GM19328 (cell line): Measurements from ENCODE around the gene ADGRB3.
"Not testable (repeated sequence)": the region's sequence is repeated elsewhere in the genome, so short reads cannot be mapped to it uniquely, and the experiment has no call there.

ENCODE experiments used
- ATAC-seq: cut with Tn5 transposase; IDR thresholded peaks from one replicate; pipeline ENCODE4 v1.9.1; 2021; ENCODE audit warnings: mild to moderate bottlenecking, moderate library complexity; ENCODE audit not compliant: unreplicated experiment

ADGRB3 gene

GRCh38 chr6:68778356-68779020, 143.4 kb downstream of the ADGRB3 start:
- no peak for ATAC-seq

DNA sequence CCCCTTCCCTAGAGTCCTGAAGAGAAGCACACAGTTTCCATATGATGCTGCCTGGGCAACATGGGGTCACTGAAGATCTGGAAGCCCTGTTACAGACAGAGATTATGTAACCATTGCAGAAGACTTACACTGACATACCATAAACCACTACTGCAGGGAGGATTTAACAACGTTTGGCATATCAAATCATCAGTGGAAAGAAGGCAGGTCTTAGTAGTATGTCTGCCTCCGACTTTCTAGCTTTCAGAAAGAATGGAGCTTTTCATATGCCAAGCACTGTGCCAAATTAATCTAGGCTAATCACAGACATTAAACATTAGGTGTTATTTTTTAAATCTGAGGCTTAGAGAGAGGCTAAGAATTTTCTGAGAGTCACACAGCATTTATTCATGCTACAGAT, 144.3 kb downstream of the ADGRB3 start:
- ATAC-seq: no peak

- ATAC-seq: not testable (repeated sequence)
Observed at GRCh38 chr6:68790128-68790527, 155.0 kb downstream of the ADGRB3 start.

- ATAC-seq: not testable (repeated sequence)
Observed at GRCh38 chr6:68814976-68815375, 179.9 kb downstream of the ADGRB3 start.

GRCh38 chr6:68826501-68826900, 191.4 kb downstream of the ADGRB3 start:
- no peak for ATAC-seq

- ATAC-seq: no peak
Observed at GRCh38 chr6:68834551-68834950, 199.5 kb downstream of the ADGRB3 start.

- ATAC-seq: no peak
Observed at GRCh38 chr6:68838571-68838970, 203.5 kb downstream of the ADGRB3 start.

DNA sequence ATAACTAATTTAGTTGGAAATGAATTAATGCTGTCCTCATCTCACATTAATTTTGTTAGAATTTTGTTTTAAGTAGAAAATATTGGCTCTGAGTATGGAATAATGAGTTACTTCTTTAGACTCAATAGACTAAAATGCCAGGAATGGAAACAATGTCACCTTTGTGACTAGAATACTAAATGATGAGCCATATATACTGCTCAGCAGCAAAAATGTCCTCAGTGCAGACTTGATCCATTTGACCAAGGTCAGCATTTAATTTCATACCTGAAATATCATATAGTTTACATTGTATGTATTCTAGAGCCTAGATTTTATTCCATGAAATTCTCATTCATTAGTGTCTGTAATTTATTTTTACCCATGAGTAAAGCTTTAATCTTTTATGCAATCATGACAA, 217.7 kb downstream of the ADGRB3 start:
- no peak for ATAC-seq

- ATAC-seq: no peak
Observed at GRCh38 chr6:68859233-68859632, 224.2 kb downstream of the ADGRB3 start.

DNA sequence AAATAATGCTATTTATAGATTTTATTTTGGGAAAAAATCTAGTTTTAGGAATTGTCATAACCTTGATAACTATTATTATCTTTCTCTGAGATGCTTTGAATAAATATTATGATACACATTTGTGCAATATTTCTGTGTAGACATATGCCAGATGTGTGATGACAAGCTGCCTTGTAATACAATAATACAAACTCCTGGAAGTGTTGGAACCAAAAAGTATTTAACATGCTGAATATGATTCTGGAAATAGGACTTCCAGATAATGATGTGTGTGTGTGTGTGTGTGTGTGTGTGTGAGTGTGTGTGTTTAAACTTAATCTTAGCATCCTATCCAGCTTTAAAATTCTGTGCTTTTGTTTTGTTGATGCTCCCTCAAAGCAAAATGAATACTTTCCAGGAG, 233.6 kb downstream of the ADGRB3 start:
- no peak for ATAC-seq

GRCh38 chr6:68873236-68873635, 238.2 kb downstream of the ADGRB3 start:
- ATAC-seq: no peak

DNA sequence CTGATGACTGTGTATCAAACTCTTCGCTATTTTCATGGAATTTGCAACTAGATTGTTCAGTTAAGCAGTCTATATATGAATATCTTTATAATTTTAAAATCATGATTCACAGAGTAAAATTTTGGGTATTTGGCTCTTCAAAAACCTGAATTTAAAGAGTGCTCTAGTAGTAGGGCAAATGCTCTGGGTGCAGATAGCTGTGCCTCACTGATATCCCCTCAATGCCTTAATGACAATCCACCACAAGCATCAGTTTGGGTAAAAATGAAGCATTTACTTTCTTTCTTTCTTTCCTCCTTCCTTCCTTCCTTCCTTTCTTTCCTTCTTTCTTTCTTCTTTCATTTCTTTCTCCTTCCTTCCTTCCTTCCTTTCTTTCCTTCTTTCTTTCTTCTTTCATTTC, 239.7 kb downstream of the ADGRB3 start:
- no peak for ATAC-seq

DNA sequence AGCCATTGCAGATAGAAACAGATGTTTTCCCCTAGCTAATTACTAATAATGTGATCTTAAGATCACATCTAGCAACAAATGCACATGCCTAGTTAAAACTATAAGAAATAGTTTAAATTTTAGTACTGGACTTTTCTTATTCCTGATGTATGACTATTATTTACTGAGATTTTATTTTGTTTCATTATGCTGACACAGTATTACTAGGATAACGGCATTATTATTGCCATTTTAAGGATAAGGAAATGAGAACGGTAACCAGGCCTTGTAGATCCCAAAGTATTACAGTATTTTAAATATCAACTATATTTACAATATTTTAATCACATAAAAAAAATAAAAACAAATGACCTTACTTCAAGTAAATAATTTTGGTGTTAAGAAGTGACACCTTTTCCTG, 240.3 kb downstream of the ADGRB3 start:
- ATAC-seq: no peak

DNA sequence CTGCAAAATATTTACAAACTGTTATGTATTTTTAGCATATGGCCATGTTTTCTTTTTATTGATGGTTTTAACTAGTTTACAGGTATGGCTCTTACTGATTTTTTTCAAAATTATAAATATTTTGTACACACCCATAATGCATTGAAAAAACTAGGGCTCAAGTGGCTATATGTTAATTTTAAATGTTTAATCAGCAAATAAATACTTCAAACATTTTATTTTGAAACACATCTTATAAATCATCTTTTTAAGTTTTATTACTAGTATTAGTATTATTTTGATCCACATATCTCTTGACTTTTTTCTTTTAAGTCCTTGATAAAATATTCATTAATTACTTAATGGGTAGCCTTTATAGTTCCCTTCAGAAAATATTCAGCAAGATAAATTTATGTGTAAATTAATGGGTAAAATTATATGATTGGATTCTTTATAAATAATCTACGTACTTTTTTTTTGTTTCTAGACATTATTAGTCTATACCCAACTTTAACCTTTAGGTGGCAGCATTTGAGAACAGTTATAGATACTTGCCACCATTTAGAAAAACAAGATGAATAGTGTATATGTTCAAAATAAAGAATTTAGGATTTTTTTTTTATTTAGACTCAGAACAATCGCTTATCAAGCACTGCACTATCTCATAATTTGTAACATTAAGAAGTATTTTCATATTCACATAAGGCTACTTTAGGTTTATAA, 241.9 kb downstream of the ADGRB3 start:
- no peak for ATAC-seq

DNA sequence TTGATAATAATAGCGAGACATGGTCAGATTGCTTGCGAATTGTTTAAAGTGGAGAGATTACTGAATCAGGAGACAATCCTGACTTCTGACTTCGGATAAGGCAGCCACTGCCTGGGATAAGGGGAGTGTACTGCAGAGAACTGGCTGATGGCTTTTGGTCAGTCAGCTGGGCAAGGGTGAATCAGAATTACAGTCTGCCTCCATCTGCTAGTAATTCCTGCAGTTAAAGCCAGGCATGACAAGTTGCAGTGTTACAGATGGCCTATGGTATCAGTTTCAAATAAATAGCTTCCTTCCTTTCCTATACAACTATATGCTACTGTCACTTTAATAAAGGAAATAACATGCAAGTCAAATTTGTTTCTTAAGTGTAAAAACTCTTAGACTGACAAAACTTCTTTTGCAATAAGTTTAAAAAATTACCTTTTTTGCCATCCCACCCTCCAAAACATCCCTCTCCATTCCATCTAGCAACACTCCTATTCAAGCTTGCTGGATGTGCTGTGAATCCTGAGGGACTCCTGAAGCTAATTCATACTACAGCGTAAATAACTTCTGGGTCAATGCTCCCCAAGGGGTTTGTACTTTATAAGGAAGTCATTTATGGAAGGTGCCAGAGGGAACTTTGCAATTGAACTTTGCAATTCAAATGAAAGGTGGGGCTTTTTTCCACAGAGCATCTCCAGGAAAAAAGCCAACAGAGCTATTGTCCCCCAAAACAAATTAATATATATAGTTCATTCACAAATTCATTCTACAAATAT, 245.2 kb downstream of the ADGRB3 start:
- no peak for ATAC-seq

DNA sequence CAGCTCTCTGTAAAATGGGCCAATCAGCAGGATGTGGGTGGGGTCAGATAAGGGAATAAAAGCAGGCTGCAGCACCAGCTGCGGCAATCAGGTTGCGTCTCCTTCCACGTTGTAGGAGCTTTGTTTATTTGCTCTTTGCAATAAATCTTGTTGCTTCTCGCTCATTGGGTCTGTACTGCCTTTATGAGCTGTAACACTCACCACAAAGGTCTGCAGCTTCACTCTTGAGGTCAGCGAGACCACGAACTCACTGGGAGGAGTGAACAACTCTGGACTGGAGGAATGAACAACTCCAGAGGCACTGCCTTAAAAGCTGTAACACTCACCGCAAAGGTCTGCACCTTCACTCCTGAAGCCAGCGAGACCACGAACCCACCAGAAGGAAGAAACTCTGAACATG, 248.2 kb downstream of the ADGRB3 start:
- not testable (repeated sequence) for ATAC-seq

GRCh38 chr6:68891419-68891818, 256.3 kb downstream of the ADGRB3 start:
- no peak for ATAC-seq

GRCh38 chr6:68892452-68892851, 257.4 kb downstream of the ADGRB3 start:
- ATAC-seq: no peak

DNA sequence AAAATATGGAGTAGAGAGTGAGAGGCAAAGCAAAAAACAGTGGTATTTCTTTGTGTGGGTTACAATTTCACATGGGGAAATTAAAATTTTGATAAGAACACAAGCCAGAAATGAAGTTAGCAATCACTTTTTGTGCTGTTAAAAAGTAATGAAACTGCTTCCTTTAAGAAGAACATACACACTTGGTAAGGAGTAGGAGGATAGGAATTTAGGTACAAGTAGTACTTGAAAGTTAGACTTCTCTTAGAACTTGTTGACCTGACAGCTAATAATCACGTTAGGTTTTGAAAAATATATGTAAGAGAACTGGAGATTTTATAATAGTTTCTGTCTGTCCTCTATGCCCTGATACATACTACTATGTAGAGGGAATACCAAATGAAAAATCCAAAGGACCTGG, 260.8 kb downstream of the ADGRB3 start:
- no peak for ATAC-seq

GRCh38 chr6:68901044-68901443, 266.0 kb downstream of the ADGRB3 start:
- ATAC-seq: no peak

- no peak for ATAC-seq
Observed at GRCh38 chr6:68911334-68911733, 276.3 kb downstream of the ADGRB3 start.

- no peak for ATAC-seq
Observed at GRCh38 chr6:68911811-68912210, 276.7 kb downstream of the ADGRB3 start.
